Peyer's patch (tissue), 4 donors: ENCODE results near the gene TEF.

Experiments
- POLR2A ChIP-seq, 2 donors: fragments of 450-650 bp; IDR thresholded peaks; one replicate each; pipeline ENCODE4 v1.5.1; 2017; ENCODE audit warnings: antibody characterized with exemption in 2 of 2, mild to moderate bottlenecking in 2 of 2, moderate library complexity in 2 of 2
- TF ChIP-seq, protein P1 (sequence below), 6 experiments: fragments of 450-650 bp in 4 of 6; fragments of 200-600 bp in 2 of 6; sonication (generic) in 1 of 6; IDR thresholded peaks; one replicate each; pipeline ENCODE4 v1.5.1; 2017 to 2019; ENCODE audit warnings: antibody characterized with exemption in 6 of 6, mild to moderate bottlenecking in 3 of 6, moderate library complexity in 1 of 6

- TF ChIP-seq, protein P1, sequence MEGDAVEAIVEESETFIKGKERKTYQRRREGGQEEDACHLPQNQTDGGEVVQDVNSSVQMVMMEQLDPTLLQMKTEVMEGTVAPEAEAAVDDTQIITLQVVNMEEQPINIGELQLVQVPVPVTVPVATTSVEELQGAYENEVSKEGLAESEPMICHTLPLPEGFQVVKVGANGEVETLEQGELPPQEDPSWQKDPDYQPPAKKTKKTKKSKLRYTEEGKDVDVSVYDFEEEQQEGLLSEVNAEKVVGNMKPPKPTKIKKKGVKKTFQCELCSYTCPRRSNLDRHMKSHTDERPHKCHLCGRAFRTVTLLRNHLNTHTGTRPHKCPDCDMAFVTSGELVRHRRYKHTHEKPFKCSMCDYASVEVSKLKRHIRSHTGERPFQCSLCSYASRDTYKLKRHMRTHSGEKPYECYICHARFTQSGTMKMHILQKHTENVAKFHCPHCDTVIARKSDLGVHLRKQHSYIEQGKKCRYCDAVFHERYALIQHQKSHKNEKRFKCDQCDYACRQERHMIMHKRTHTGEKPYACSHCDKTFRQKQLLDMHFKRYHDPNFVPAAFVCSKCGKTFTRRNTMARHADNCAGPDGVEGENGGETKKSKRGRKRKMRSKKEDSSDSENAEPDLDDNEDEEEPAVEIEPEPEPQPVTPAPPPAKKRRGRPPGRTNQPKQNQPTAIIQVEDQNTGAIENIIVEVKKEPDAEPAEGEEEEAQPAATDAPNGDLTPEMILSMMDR (IDR thresholded peaks at IDR 0.05), result peak in 3 of 6 experiments; percentile 33 to 41 (median 35)
- TF ChIP-seq POLR2A (IDR thresholded peaks at IDR 0.05), result no peak
Measured at GRCh38 chr22:41367039-41367679, 14.6 kb upstream of the TEF start.
